ENCODE results near the gene PTGDS.
"Not testable (repeated sequence)": the region's sequence is repeated elsewhere in the genome, so short reads cannot be mapped to it uniquely, and the experiment has no call there.

The PTGDS gene

GRCh38 chr9:136992819-136993369, 15.6 kb downstream of the PTGDS start:
- no peak for DNase-seq

GRCh38 chr9:136994180-136994887, 17.0 kb downstream of the PTGDS start:
- DNase-seq, result no peak

GRCh38 chr9:136994888-136995230, 17.6 kb downstream of the PTGDS start:
- no peak for DNase-seq

GRCh38 chr9:136995362-136995761, 18.1 kb downstream of the PTGDS start:
- no peak for DNase-seq

GRCh38 chr9:136995772-136996311, 18.5 kb downstream of the PTGDS start:
- no peak for DNase-seq

GRCh38 chr9:136996361-136997292, 19.3 kb downstream of the PTGDS start, which contains the start of gene CLIC3:
Gene CLIC3, minus strand, starts transcription at chr9:136996568. Its CDS starts 25 bp downstream, at chr9:136996543.
- no peak for DNase-seq

GRCh38 chr9:136997371-136997770, 20.1 kb downstream of the PTGDS start:
- DNase-seq, result no peak

GRCh38 chr9:136997830-136998234, 20.5 kb downstream of the PTGDS start:
- DNase-seq, result no peak

- peak; percentile 32 for DNase-seq
These were observed 23.1 kb downstream of the PTGDS start for GRCh38 chr9:137000177-137000930.

- no peak for DNase-seq
These were observed 24.7 kb downstream of the PTGDS start for GRCh38 chr9:137001857-137002645.

GRCh38 chr9:137002646-137003041, 25.3 kb downstream of the PTGDS start:
- DNase-seq, result no peak

- not testable (repeated sequence) for DNase-seq
These were observed 27.0 kb downstream of the PTGDS start for GRCh38 chr9:137004285-137004684.

- DNase-seq, result no peak
These were observed 29.1 kb downstream of the PTGDS start for GRCh38 chr9:137006116-137007003.

- DNase-seq, result no peak
These were observed 30.0 kb downstream of the PTGDS start for GRCh38 chr9:137007108-137007815.

- DNase-seq, result no peak
These were observed 30.5 kb downstream of the PTGDS start for GRCh38 chr9:137007816-137008270.

GRCh38 chr9:137008312-137008711, 31.0 kb downstream of the PTGDS start:
- no peak for DNase-seq

- no peak for DNase-seq
These were observed 31.9 kb downstream of the PTGDS start for GRCh38 chr9:137009217-137009616.

GRCh38 chr9:137009938-137010732, 32.8 kb downstream of the PTGDS start:
- DNase-seq, result no peak

- no peak for DNase-seq
These were observed 33.9 kb downstream of the PTGDS start for GRCh38 chr9:137011156-137011555.
